HEK293 (cell line): ENCODE data around the gene DBF4B.

Experiments
- BCL11B ChIP-seq: fragments of 450-650 bp; formaldehyde crosslinking; IDR thresholded peaks from 2 replicates; pipeline ENCODE4 v1.5.1; 2016; ENCODE audit warnings: low read depth, missing biosample characterization, missing genetic modification characterization
- CTCF ChIP-seq: fragments of 450-650 bp; formaldehyde crosslinking; IDR thresholded peaks from 2 replicates; pipeline ENCODE4 v1.5.1; 2016; ENCODE audit warnings: missing biosample characterization, missing genetic modification characterization
- KLF7 ChIP-seq: fragments of 450-650 bp; formaldehyde crosslinking; IDR thresholded peaks from 2 replicates; pipeline ENCODE4 v1.5.1; 2016; ENCODE audit warnings: missing biosample characterization, missing genetic modification characterization, borderline replicate concordance
- PATZ1 ChIP-seq: fragments of 450-650 bp; formaldehyde crosslinking; IDR thresholded peaks from 2 replicates; pipeline ENCODE4 v1.5.1; 2016; ENCODE audit warnings: missing biosample characterization, missing genetic modification characterization
- SALL2 ChIP-seq: fragments of 450-650 bp; formaldehyde crosslinking; IDR thresholded peaks from 2 replicates; pipeline ENCODE4 v1.5.0; 2017; ENCODE audit warnings: missing biosample characterization, mild to moderate bottlenecking, missing genetic modification characterization, borderline replicate concordance
- ZBTB8A ChIP-seq: fragments of 450-650 bp; formaldehyde crosslinking; IDR thresholded peaks from 2 replicates; pipeline ENCODE4 v1.5.1; 2016; ENCODE audit warnings: missing biosample characterization, missing genetic modification characterization
- ZFP37 ChIP-seq: fragments of 450-650 bp; formaldehyde crosslinking; IDR thresholded peaks from 2 replicates; pipeline ENCODE4 v1.5.1; 2016; ENCODE audit warnings: missing biosample characterization, missing genetic modification characterization
- ZIC2 ChIP-seq: fragments of 450-650 bp; formaldehyde crosslinking; IDR thresholded peaks from 2 replicates; pipeline ENCODE4 v1.5.1; 2016; ENCODE audit warnings: missing biosample characterization, missing genetic modification characterization
- ZNF221 ChIP-seq: fragments of 450-650 bp; formaldehyde crosslinking; IDR thresholded peaks from 2 replicates; pipeline ENCODE4 v1.5.1; 2017; ENCODE audit warnings: missing biosample characterization, missing genetic modification characterization, borderline replicate concordance
- ZNF280D ChIP-seq: fragments of 450-650 bp; formaldehyde crosslinking; IDR thresholded peaks from 2 replicates; pipeline ENCODE4 v1.5.1; 2016; ENCODE audit warnings: missing biosample characterization, missing genetic modification characterization
- ZNF416 ChIP-seq: fragments of 450-650 bp; formaldehyde crosslinking; IDR thresholded peaks from 2 replicates; pipeline ENCODE4 v1.5.1; 2016; ENCODE audit warnings: missing biosample characterization, missing genetic modification characterization
- ZNF501 ChIP-seq: fragments of 450-650 bp; formaldehyde crosslinking; IDR thresholded peaks from 2 replicates; pipeline ENCODE4 v1.5.1; 2016; ENCODE audit warnings: missing biosample characterization, missing genetic modification characterization
- ZSCAN5A ChIP-seq: fragments of 450-650 bp; formaldehyde crosslinking; IDR thresholded peaks from 2 replicates; pipeline ENCODE4 v1.5.1; 2016; ENCODE audit warnings: missing biosample characterization, missing genetic modification characterization

- no peak for TF ChIP-seq ZNF416 (tag by site-specific recombination)
- TF ChIP-seq ZNF221 (tag by site-specific recombination), result no peak
- no peak for TF ChIP-seq CTCF (tag by site-specific recombination)
- no peak for TF ChIP-seq ZNF280D (tag by site-specific recombination)
- no peak for TF ChIP-seq PATZ1 (tag by site-specific recombination)
- no peak for TF ChIP-seq ZIC2 (tag by site-specific recombination)
- no peak for TF ChIP-seq KLF7 (tag by site-specific recombination)
- no peak for TF ChIP-seq ZSCAN5A (tag by site-specific recombination)
- TF ChIP-seq BCL11B (tag by site-specific recombination), result no peak
- TF ChIP-seq ZNF501 (tag by site-specific recombination), result no peak
- TF ChIP-seq ZBTB8A (tag by site-specific recombination), result no peak
- no peak for TF ChIP-seq SALL2 (tag by site-specific recombination)
- no peak for TF ChIP-seq ZFP37 (tag by site-specific recombination)
These were observed 72.5 kb downstream of the DBF4B start for GRCh38 chr17:44780845-44781480.
